ENCODE data around the gene AVP.

The AVP gene

GRCh38 chr20:3109350-3110302, 25.1 kb upstream of the AVP start:
- DNase-seq (ENCODE audit: low spot score), result no peak

- DNase-seq (ENCODE audit: low spot score), result no peak
These were observed 23.0 kb upstream of the AVP start for GRCh38 chr20:3107464-3108025.

GRCh38 chr20:3106658-3107463, 22.3 kb upstream of the AVP start:
- no peak for DNase-seq (ENCODE audit: low spot score)

- DNase-seq (ENCODE audit: low spot score), result no peak
These were observed 21.7 kb upstream of the AVP start for GRCh38 chr20:3106185-3106584.

GRCh38 chr20:3105256-3106137, 21.0 kb upstream of the AVP start:
- DNase-seq (ENCODE audit: low spot score), result no peak

- no peak for DNase-seq (ENCODE audit: low spot score)
These were observed 19.0 kb upstream of the AVP start for GRCh38 chr20:3103369-3104032.

- no peak for DNase-seq (ENCODE audit: low spot score)
These were observed 18.2 kb upstream of the AVP start for GRCh38 chr20:3102575-3103368.

GRCh38 chr20:3101737-3102574, 17.4 kb upstream of the AVP start:
- no peak for DNase-seq (ENCODE audit: low spot score)

- DNase-seq (ENCODE audit: low spot score), result no peak
These were observed 16.7 kb upstream of the AVP start for GRCh38 chr20:3101251-3101650.

GRCh38 chr20:3100480-3100879, 16.0 kb upstream of the AVP start:
- DNase-seq (ENCODE audit: low spot score), result no peak

GRCh38 chr20:3094848-3095629, 10.5 kb upstream of the AVP start:
- no peak for DNase-seq (ENCODE audit: low spot score)

- no peak for DNase-seq (ENCODE audit: low spot score)
These were observed 9.4 kb upstream of the AVP start for GRCh38 chr20:3093861-3094361.

- DNase-seq (ENCODE audit: low spot score), result no peak
These were observed 8.3 kb upstream of the AVP start for GRCh38 chr20:3092611-3093379.

GRCh38 chr20:3090565-3090964, 6.0 kb upstream of the AVP start:
- DNase-seq (ENCODE audit: low spot score), result no peak

- no peak for DNase-seq (ENCODE audit: low spot score)
These were observed 3.5 kb upstream of the AVP start for GRCh38 chr20:3088031-3088430.

- no peak for DNase-seq (ENCODE audit: low spot score)
These were observed 1.1 kb upstream of the AVP start for GRCh38 chr20:3085571-3086072.

GRCh38 chr20:3084986-3085360, 449 bp upstream of the AVP start:
- no peak for DNase-seq (ENCODE audit: low spot score)
